Measurements from ENCODE around the gene DAGLA.

Gene DAGLA

DNA sequence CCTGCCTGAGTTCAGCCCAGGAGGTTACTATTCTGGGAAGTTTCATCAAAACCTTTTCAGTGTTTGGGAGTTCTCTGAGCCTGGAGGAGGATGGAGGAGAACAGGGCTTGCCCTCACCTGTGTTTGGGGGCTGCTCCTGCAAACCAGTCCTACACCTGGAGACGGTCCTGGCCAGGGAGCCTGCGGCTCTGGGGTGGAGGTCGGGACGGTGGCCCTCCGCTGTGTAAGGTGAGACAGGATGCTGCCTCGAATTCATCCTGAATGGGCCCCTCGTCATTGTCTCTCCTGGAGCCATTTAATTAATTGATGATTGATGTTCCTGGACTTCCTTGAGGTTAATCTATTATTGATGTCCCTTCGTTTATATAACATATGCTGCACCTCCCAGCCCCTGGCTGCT is 6.3 kb downstream of the DAGLA start:
- DNase-seq (ENCODE audit: low read depth, low spot score), result no peak
- no peaks in the 10 kb centered on the region for H3K9me3 ChIP-seq (ENCODE audit: insufficient read depth, low read length)
- H3K4me1 ChIP-seq (ENCODE audit: insufficient read depth, insufficient read length), result peaks cover 45% of the 10 kb centered on the region
- H3K27me3 ChIP-seq (ENCODE audit: insufficient read depth, insufficient read length), result peaks cover 1% of the 10 kb centered on the region
- H3K4me3 ChIP-seq (ENCODE audit: insufficient read length, low read depth), result no peak overlapping the region
- H3K36me3 ChIP-seq (ENCODE audit: insufficient read depth, insufficient read length, low read length), result no peaks in the 10 kb centered on the region
- TF ChIP-seq YY1 (IDR thresholded peaks at IDR 0.05; ENCODE audit: insufficient read depth, insufficient read length), result no peak
- no peak for TF ChIP-seq ZNF274 (IDR thresholded peaks at IDR 0.05; ENCODE audit: low read depth, low read length)
- no peak for TF ChIP-seq SUZ12 (IDR thresholded peaks at IDR 0.05; ENCODE audit: extremely low read depth, insufficient read depth, insufficient read length)
- H3K9ac ChIP-seq (ENCODE audit: insufficient read length, low read depth), result no peak overlapping the region

DNA sequence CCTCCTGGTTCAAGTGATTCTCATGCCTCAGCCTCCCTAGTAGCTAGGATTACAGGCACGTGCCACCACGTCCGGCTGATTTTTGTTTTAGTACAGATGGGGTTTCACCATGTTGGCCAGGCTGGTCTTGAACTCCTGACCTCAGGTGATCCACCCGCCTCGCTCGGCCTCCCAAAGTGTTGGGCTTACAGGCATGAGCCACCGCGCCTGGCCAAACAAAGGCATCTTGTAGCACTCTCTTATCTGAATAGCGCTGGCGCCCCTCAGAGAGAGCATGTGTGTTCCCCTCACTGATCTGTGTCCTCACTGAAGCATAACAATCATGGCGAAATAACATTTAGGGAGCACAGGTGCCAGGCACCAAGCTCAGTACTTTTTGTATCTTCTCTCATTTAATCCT is 7.2 kb downstream of the DAGLA start:
- H3K4me3 ChIP-seq (ENCODE audit: insufficient read length, low read depth), result no peak overlapping the region
- DNase-seq (ENCODE audit: low read depth, low spot score), result no peak
- no peak overlapping the region for H3K9ac ChIP-seq (ENCODE audit: insufficient read length, low read depth)
- TF ChIP-seq YY1 (IDR thresholded peaks at IDR 0.05; ENCODE audit: insufficient read depth, insufficient read length) (no peak), ZNF274 (IDR thresholded peaks at IDR 0.05; ENCODE audit: low read depth, low read length) (no peak), SUZ12 (IDR thresholded peaks at IDR 0.05; ENCODE audit: extremely low read depth, insufficient read depth, insufficient read length) (no peak)
- H3K36me3 ChIP-seq (ENCODE audit: insufficient read depth, insufficient read length, low read length), result no peaks in the 10 kb centered on the region
- H3K27me3 ChIP-seq (ENCODE audit: insufficient read depth, insufficient read length), result no peaks in the 10 kb centered on the region
- H3K9me3 ChIP-seq (ENCODE audit: insufficient read depth, low read length), result no peaks in the 10 kb centered on the region
- peaks cover 52% of the 10 kb centered on the region for H3K4me1 ChIP-seq (ENCODE audit: insufficient read depth, insufficient read length)

DNA sequence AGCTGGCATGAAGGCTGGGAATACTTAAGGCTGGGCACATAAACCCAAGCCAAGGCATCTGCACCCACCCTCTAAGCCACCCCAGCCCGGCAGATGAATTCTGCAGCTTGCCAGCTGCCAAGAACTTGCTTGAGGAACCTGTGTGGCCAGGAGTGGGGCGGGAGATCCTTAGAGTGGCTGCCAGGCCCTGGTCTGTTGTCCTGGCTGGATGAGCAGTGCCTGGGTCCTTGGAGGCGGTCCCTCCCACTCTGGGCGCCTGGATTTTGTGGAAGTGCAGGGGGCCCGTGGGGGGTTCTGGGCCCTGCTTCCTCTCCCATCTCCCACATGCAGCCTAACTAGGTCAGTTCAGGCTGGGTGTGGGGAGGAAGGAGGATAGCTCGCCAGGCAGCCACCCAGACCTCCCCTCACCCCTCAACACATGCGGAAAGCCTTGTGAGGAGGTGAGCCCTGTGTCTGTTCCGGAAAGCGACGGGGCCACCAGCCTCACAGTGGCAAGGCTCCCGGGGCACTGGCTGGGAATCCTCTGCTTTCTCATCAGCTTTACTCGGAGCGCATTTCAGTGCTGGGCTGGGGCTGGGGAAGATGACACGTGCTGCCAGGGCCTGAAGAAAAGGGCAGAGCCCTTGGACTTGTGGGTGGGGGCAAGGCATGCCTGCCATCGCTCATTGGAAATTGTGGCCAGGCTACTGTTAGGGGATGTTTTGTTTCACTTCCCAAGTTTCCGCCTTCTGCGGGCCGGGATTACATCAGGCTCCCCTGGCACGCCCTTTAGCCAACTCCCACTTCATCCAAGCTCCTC is 8.4 kb downstream of the DAGLA start:
- Histone ChIP-seq H3K4me1 (ENCODE audit: insufficient read depth, insufficient read length) (peaks cover 48% of the 10 kb centered on the region), H3K9ac (ENCODE audit: insufficient read length, low read depth) (peak overlapping the region; percentile 23), H3K36me3 (ENCODE audit: insufficient read depth, insufficient read length, low read length) (no peaks in the 10 kb centered on the region), H3K4me3 (ENCODE audit: insufficient read length, low read depth) (no peak overlapping the region), H3K27me3 (ENCODE audit: insufficient read depth, insufficient read length) (no peaks in the 10 kb centered on the region), H3K9me3 (ENCODE audit: insufficient read depth, low read length) (no peaks in the 10 kb centered on the region)
- DNase-seq (ENCODE audit: low read depth, low spot score), result no peak
- TF ChIP-seq YY1 (IDR thresholded peaks at IDR 0.05; ENCODE audit: insufficient read depth, insufficient read length) (no peak), SUZ12 (IDR thresholded peaks at IDR 0.05; ENCODE audit: extremely low read depth, insufficient read depth, insufficient read length) (no peak), ZNF274 (IDR thresholded peaks at IDR 0.05; ENCODE audit: low read depth, low read length) (no peak)

DNA sequence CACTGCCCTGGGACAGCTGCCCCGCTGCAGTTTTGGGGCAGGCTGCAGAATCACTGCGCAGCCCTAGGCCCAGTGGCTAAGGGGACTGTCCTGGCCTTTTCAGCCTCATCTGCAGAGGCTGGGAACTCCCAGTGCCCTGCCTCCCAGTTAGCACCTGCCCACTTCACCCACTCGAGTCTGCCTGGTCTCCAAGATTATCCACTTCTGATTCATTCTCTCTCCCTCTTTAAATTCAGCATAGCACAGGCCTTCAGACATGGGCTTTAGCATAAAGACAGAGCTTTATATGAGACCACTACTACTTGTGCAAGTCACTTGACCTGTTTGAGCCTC is 8.9 kb downstream of the DAGLA start:
- no peak for DNase-seq (ENCODE audit: low read depth, low spot score)
- TF ChIP-seq ZNF274 (IDR thresholded peaks at IDR 0.05; ENCODE audit: low read depth, low read length), result no peak
- TF ChIP-seq SUZ12 (IDR thresholded peaks at IDR 0.05; ENCODE audit: extremely low read depth, insufficient read depth, insufficient read length), result no peak
- TF ChIP-seq YY1 (IDR thresholded peaks at IDR 0.05; ENCODE audit: insufficient read depth, insufficient read length), result no peak
- Histone ChIP-seq H3K9ac (ENCODE audit: insufficient read length, low read depth) (peak overlapping the region; percentile 23), H3K27me3 (ENCODE audit: insufficient read depth, insufficient read length) (no peaks in the 10 kb centered on the region), H3K4me3 (ENCODE audit: insufficient read length, low read depth) (no peak overlapping the region), H3K9me3 (ENCODE audit: insufficient read depth, low read length) (no peaks in the 10 kb centered on the region), H3K36me3 (ENCODE audit: insufficient read depth, insufficient read length, low read length) (no peaks in the 10 kb centered on the region), H3K4me1 (ENCODE audit: insufficient read depth, insufficient read length) (peaks cover 45% of the 10 kb centered on the region)

DNA sequence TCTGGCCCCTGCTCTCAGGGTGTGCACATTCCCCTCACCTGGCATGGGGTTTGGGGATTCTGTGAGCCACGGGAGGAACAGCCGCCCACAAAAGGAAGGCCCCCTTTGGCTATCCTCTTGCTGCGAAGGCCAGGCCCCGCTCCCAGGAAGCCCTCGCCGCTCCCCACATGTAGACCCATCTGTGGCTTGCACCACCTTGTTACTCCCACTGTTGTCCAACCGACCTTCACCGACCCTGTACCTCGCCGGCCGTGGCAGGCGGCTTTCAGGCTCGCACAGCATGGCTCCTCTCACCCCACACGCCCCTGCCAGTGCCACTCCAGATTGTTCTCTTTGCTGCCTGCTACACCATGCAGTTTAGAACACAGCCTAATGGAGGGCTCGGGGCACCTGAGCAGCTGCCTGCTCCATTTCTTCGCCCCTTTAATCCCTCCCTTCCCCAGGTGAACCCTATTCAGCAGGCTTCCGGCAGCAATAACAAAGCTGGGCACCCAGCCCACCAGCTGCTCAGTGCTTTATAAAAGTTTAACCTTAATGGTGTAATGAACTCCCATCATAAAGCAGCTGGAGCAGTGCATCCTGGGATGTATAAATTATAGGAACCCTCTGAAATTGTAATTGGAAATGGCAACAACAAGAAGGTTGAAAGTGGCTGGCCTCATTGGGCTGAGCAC is 10.7 kb downstream of the DAGLA start:
- H3K4me3 ChIP-seq (ENCODE audit: insufficient read length, low read depth), result no peak overlapping the region
- DNase-seq (ENCODE audit: low read depth, low spot score), result no peak
- no peaks in the 10 kb centered on the region for H3K36me3 ChIP-seq (ENCODE audit: insufficient read depth, insufficient read length, low read length)
- TF ChIP-seq SUZ12 (IDR thresholded peaks at IDR 0.05; ENCODE audit: extremely low read depth, insufficient read depth, insufficient read length), result no peak
- no peak for TF ChIP-seq ZNF274 (IDR thresholded peaks at IDR 0.05; ENCODE audit: low read depth, low read length)
- TF ChIP-seq YY1 (IDR thresholded peaks at IDR 0.05; ENCODE audit: insufficient read depth, insufficient read length), result no peak
- H3K4me1 ChIP-seq (ENCODE audit: insufficient read depth, insufficient read length), result peaks cover 52% of the 10 kb centered on the region
- no peak overlapping the region for H3K9ac ChIP-seq (ENCODE audit: insufficient read length, low read depth)
- H3K27me3 ChIP-seq (ENCODE audit: insufficient read depth, insufficient read length), result no peaks in the 10 kb centered on the region
- no peaks in the 10 kb centered on the region for H3K9me3 ChIP-seq (ENCODE audit: insufficient read depth, low read length)

DNA sequence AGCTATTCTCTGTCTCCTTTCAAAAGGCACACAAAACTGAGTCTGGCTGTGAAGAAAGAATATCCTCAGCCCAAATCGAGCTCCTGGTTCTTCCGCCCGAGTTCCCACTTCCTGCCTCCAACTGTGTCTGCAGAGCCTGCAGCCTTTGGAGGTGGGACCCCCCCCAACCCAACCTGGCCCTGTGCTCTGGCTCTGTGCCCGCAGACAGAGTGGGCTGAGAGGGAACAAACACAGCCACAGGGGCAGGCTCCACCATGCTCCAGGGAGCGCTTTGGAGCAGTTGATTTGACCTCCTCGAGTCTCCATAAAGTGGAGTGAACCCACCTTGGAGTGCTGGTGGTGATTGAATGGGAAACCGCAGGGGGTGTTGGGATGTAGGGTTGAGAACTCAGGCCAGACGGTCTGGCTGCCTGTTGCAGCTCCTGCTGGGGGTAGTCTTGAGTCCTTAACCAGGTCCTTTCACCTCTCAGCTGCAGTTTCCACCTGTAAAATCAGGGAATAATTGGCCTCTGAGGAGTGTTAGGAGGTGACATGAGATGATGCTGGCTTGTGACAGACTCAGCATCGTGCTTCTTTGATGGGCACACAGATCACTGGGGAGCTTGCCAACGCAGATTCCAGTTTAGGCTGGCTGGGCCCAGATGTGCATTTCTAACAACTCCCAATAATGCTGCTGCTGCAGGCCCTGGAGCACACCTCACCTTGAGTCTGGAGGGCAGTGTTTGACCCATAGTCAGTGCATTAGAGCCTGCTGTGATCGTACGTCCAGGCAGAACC is 11.4 kb downstream of the DAGLA start:
- Histone ChIP-seq H3K27me3 (ENCODE audit: insufficient read depth, insufficient read length) (no peaks in the 10 kb centered on the region), H3K36me3 (ENCODE audit: insufficient read depth, insufficient read length, low read length) (no peaks in the 10 kb centered on the region), H3K9ac (ENCODE audit: insufficient read length, low read depth) (peak overlapping the region; percentile 8), H3K9me3 (ENCODE audit: insufficient read depth, low read length) (no peaks in the 10 kb centered on the region), H3K4me1 (ENCODE audit: insufficient read depth, insufficient read length) (peaks cover 54% of the 10 kb centered on the region), H3K4me3 (ENCODE audit: insufficient read length, low read depth) (no peak overlapping the region)
- no peak for TF ChIP-seq SUZ12 (IDR thresholded peaks at IDR 0.05; ENCODE audit: extremely low read depth, insufficient read depth, insufficient read length)
- no peak for TF ChIP-seq ZNF274 (IDR thresholded peaks at IDR 0.05; ENCODE audit: low read depth, low read length)
- TF ChIP-seq YY1 (IDR thresholded peaks at IDR 0.05; ENCODE audit: insufficient read depth, insufficient read length), result no peak
- no peak for DNase-seq (ENCODE audit: low read depth, low spot score)

Measured in NT2/D1 (cell line).